ENCODE results near the gene DYDC2.

- no peak for TF ChIP-seq POLR2AphosphoS5 (IDR thresholded peaks at IDR 0.05)
- TF ChIP-seq POLR2A (IDR thresholded peaks at IDR 0.05) = no peak
Observed at GRCh38 chr10:80408242-80409101, 51.9 kb downstream of the DYDC2 start, which contains the start of gene PRXL2A.
